Amniotic epithelial cell (primary cell): ENCODE data around the gene IRS2.
"Not testable (repeated sequence)": the region's sequence is repeated elsewhere in the genome, so short reads cannot be mapped to it uniquely, and the experiment has no call there.

ENCODE experiments used
- DNase-seq: peaks from one replicate; pipeline ENCODE4 v3.0.0-alpha.2; 2010; ENCODE audit warnings: low read depth

IRS2 gene

DNA sequence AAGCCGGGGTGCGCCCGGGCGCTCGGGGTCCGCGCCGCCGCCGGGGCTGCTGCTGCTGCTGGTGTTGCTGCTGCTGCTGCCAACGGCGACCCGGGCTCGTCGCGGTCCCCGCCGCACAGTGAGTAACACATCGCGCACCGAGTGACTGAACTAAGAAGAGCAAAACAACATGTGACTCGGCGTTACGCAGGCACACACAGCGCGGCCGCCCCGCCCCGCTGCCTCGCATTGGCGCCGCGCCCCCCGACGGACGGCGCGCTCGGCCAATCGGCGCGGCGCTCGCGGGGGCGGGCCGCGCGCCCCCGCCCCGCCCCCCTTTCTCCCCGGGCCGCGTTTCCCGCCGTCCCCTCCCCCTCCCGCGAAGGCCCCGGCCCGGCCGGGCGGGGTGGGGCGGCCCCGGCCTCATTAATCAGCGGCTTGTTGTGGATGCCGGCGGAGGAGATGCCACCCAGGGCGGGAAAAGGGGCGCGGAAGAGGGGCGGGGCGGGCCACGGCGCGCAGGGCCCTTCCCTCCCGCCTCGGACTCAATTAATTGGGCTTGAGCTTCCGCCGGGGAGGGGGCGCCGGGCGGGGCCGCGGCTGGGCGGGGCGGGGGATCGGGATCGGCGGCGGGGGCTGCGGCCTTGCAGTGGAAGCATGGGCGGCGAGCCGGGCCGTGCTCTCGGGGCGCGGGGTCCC is at the start of gene IRS2:
Gene IRS2 (minus strand): TSS at position 127 of the 678 bp plus-strand sequence. CDS start 530 bp downstream, outside the sequence.
- peak; percentile 96 for DNase-seq

GRCh38 chr13:109834973-109835720 is 48.8 kb upstream of the IRS2 start:
- peak; percentile 32 for DNase-seq

DNA sequence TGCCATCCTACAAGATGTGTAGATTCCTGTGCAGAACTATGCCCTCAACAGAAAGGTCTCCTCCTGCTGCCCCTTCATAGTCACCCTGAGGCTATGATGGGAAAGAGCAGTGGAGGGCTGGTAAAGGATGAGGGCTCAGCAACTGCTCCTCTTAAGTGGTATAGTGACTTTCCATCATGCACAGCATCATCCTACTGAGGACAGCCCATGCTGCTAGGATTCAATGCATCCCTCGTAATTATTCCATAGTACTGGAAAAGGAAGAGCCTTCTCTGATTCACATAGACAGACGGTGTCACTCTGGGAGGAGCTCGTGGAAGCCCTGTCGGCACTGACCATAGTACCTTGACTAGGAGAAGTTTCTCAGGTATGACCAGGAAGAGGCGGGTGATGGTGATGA is 47.6 kb upstream of the IRS2 start:
- no peak for DNase-seq

DNA sequence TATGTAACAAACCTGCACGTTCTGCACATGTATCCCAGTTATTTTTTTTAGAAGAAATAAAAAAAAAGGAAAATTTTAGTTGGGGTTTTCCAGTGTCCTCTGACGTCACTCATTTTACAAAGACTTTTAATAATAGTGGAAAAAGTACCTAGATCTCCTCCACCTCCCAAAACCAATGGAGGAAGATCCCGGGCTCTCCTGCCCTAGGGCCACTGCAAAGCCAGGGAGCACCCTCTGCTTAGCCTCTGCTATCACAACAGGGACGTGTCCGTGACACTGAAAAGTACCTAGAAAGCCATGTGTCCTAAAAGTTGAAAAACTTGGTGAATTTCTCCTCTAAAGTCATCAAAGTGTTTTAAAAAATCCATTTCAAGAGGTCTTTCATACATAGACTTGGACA is 46.7 kb upstream of the IRS2 start:
- DNase-seq, result no peak

DNA sequence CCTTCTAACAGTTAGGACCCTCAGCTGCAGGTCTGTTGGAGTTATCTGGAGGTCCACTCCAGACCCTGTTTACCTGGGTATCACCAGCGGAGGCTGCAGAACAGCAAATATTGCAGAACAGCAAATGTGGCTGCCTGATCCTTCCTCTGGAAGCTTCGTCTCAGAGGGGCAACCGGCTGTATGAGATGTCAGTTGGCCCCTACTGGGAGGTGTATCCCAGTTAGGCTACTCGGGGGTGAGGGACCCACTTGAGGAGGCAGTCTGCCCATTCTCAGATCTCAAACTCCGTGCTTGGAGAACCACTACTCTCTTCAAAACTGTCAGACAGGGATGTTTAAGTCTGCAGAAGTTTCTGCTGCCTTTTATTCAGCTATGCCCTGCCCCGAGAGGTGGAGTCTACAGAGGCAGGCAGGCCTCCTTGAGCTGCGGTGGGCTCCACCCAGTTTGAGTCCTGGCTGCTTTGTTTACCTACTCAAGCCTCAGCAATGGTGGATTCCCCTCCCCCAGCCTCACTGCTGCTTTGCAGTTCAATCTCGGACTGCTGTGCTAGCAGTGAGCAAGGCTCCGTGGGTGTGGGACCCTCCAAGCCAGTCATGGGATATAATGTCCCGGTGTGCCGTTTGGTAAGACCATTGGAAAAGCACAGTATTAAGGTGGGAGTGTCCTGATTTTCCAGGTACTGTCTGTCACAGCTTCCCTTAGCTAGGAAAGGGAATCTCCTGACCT is 42.4 kb upstream of the IRS2 start:
- not testable (repeated sequence) for DNase-seq

- DNase-seq, result not testable (repeated sequence)
Observed at GRCh38 chr13:109823201-109823600, 36.8 kb upstream of the IRS2 start.

- no peak for DNase-seq
Observed at GRCh38 chr13:109821103-109821502, 34.7 kb upstream of the IRS2 start.

DNA sequence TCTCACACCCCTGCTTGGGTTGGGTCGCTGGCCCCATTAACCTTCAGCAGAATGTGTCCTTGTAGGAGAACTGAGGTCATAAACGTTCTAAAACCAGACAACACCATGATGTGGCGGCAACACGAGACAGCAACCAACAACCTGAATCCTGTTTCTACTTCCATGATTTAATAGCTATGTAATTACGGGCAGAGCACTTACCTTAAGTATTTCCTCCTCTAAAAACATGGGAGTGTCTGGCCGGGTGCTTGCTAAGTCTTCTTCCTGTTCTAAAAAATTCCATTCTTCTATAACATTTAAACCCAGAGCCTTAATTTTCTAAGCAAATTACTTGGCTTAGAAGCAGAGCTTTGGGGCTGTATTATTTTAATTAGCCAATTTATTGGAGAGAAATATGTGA is 33.5 kb upstream of the IRS2 start:
- no peak for DNase-seq

- DNase-seq, result no peak
Observed at GRCh38 chr13:109818886-109819285, 32.5 kb upstream of the IRS2 start.

- no peak for DNase-seq
Observed at GRCh38 chr13:109817591-109818535, 31.5 kb upstream of the IRS2 start.

DNA sequence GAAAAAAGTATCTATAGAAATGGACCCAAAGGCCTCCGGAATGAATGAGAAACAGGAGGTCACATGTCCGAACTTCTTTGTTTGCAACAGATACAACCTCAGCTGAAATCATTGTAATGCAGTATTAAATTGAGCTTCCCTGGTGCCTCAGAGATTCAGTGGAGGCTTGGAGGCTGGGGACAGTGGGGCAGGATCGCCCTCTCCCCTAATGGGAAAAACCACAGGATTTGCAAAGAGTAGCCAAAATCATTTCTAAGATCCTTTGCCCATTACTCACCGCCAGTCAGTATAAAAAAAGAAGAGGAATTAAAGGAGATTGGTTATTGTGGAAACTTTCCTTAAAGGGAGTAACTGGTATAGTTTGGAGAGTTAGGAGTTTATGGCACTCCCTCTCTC is 30.4 kb upstream of the IRS2 start:
- peak; percentile 21 for DNase-seq

GRCh38 chr13:109816112-109816807 is 29.9 kb upstream of the IRS2 start:
- DNase-seq, result no peak

- no peak for DNase-seq
Observed at GRCh38 chr13:109815651-109816050, 29.3 kb upstream of the IRS2 start.

GRCh38 chr13:109813663-109814062 is 27.3 kb upstream of the IRS2 start:
- DNase-seq, result no peak

GRCh38 chr13:109812382-109812781 is 26.0 kb upstream of the IRS2 start:
- DNase-seq, result no peak

DNA sequence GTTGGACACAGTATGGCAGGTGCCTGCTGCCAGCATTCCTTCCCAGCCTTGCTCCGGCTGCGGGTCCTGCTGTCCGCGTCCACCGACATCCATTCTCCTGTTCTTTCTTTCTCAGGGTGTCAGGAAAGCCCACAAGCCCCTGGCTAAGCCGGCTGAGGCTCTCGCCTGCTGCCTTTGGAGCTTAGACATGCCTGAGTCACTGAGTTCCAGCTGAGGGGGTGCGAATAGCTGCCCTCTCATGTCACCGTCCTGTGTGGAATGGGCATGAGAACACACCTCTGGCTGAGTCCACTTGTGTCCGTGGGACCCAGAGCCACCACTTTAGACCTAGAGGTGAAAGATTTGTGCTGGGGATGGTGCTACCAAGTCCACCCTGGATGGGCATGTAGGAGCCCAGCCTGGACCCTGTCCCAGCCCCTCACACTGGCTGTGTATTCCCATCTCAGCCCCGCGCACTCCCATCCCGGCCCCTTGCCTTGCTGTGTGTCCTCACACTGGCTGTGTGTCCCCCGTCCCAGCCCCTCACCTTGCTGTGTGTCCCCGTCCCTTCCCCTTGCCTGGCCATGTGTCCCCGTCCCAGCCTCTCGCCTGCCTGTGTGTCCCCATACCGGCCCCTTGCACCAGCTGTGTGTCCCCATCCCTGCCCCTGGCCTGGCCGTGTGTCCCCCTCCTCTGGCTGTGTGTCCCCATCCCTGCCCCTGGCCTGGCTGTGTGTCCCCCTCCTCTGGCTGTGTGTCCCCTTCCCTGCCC is 24.6 kb upstream of the IRS2 start:
- DNase-seq, result no peak

GRCh38 chr13:109809216-109809932 is 23.0 kb upstream of the IRS2 start:
- DNase-seq, result no peak

- no peak for DNase-seq
Observed at GRCh38 chr13:109807345-109807744, 21.0 kb upstream of the IRS2 start.

DNA sequence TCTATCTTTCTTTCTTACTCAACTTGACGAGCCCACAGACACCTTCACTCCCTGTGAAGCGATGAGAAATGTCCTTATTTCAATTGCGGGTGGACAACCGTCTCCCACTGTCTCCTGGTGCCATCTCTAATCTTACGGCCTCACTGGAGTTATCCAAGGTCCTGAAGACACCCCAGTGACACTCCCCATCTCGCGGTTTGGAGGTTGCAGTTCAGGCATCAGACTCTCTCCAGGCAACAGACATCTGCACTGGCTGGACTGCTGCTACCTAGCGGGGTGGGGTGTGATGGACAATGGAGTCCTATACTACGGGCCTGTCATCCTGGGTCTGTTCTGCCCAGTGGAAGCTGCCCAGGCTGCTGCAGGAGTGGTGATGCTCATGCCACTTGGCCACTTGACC is 18.3 kb upstream of the IRS2 start:
- peak; percentile 17 for DNase-seq

DNA sequence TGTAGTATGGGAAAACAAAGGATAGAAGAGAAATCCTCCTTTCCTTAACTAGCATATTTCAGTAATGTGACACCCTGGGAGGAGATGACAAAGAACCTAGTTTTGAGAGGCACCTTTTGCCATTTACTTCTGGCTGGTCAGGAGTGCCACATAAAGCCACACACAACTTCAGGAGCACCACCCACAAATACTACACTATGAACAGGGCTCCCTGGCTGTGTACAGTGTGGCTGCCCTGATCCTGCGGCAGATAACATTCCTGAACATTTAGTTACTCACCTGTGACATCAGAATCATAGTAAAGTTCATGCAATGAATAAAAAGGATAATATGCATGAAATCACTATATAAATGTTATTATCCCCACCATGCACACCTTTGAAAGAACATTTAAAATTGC is 17.4 kb upstream of the IRS2 start:
- peak; percentile 10 for DNase-seq
